ENCODE results near the gene KDELR1. TPM values are rescaled to one million over a fixed set of nuclear protein-coding genes. Genes with fewer than 3 reads are reported as not detected.

Gene KDELR1
- total and polyA plus RNA-seq, 9 of the 15 experiments (the other 6 are each of a cell fraction or from before 2014, with no cell fraction given) = 6.1 to 165 (median 58.5) TPM

- peak overlapping the region; percentile 64 for H2AFZ ChIP-seq (ENCODE audit: low read depth, low read length)
- WGBS (ENCODE audit: insufficient coverage, low coverage, missing lambda C conversion rate) = 41% methylated on average over 3 of the region's 3 CpGs
- TF ChIP-seq ELF2 (CRISPR knock-in tag; IDR thresholded peaks at IDR 0.05) (no peak), GABPB1 (CRISPR knock-in tag; IDR thresholded peaks at IDR 0.05) (no peak), CSDE1 (IDR thresholded peaks at IDR 0.05) (no peak), ZNF766 (CRISPR knock-in tag; conservative IDR thresholded peaks at IDR 0.05) (no peak), ATF1 (CRISPR knock-in tag; IDR thresholded peaks at IDR 0.05) (no peak), ATF1 (tag; IDR thresholded peaks at IDR 0.05) (0 out of 2 replicates have a peak, but pooled peaks have one; percentile 26), TCFL5 (CRISPR knock-in tag; conservative IDR thresholded peaks at IDR 0.05) (no peak), MECOM (CRISPR knock-in tag; IDR thresholded peaks at IDR 0.05) (no peak), ZNF512 (tag; IDR thresholded peaks at IDR 0.05) (no peak), RAD51 (IDR thresholded peaks at IDR 0.05; ENCODE audit: borderline replicate concordance, low read depth) (no peak), KHSRP (IDR thresholded peaks at IDR 0.05) (no peak), ZNF830 (CRISPR knock-in tag; IDR thresholded peaks at IDR 0.05) (no peak), NKRF (IDR thresholded peaks at IDR 0.05; ENCODE audit: borderline replicate concordance) (no peak), SIN3B (IDR thresholded peaks at IDR 0.05; ENCODE audit: low read depth) (no peak), KAT2B (IDR thresholded peaks at IDR 0.05; ENCODE audit: low read depth, low read length) (no peak)
- TF ChIP-seq, protein P1, sequence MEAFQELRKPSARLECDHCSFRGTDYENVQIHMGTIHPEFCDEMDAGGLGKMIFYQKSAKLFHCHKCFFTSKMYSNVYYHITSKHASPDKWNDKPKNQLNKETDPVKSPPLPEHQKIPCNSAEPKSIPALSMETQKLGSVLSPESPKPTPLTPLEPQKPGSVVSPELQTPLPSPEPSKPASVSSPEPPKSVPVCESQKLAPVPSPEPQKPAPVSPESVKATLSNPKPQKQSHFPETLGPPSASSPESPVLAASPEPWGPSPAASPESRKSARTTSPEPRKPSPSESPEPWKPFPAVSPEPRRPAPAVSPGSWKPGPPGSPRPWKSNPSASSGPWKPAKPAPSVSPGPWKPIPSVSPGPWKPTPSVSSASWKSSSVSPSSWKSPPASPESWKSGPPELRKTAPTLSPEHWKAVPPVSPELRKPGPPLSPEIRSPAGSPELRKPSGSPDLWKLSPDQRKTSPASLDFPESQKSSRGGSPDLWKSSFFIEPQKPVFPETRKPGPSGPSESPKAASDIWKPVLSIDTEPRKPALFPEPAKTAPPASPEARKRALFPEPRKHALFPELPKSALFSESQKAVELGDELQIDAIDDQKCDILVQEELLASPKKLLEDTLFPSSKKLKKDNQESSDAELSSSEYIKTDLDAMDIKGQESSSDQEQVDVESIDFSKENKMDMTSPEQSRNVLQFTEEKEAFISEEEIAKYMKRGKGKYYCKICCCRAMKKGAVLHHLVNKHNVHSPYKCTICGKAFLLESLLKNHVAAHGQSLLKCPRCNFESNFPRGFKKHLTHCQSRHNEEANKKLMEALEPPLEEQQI (IDR thresholded peaks at IDR 0.05) = no peak
- TF ChIP-seq, protein P2, sequence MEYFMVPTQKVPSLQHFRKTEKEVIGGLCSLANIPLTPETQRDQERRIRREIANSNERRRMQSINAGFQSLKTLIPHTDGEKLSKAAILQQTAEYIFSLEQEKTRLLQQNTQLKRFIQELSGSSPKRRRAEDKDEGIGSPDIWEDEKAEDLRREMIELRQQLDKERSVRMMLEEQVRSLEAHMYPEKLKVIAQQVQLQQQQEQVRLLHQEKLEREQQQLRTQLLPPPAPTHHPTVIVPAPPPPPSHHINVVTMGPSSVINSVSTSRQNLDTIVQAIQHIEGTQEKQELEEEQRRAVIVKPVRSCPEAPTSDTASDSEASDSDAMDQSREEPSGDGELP (CRISPR knock-in tag; IDR thresholded peaks at IDR 0.05; ENCODE audit: borderline replicate concordance) = no peak
Observed at GRCh38 chr19:48403606-48404005, 12.3 kb upstream of the KDELR1 start.

More at GRCh38 chr19:48403606-48404005, 12.3 kb upstream of the KDELR1 start:
- H3K27me3 ChIP-seq (ENCODE audit: control insufficient read depth in 2 of 2, insufficient read depth in 2 of 2, low read length in 2 of 2) = no peaks in the 10 kb centered on the region
- H3K9me3 ChIP-seq (replicated peaks; ENCODE audit: control insufficient read depth, insufficient read depth, low read depth, low read length) = no peaks in the 10 kb centered on the region
- peaks cover 11 to 29% of the 10 kb centered on the region in 2 experiments; a peak in 4 of 5 replicates for H3K4me1 ChIP-seq (replicated peaks in 1 of 2; ENCODE audit: control insufficient read depth in 2 of 2, insufficient read depth in 2 of 2, low read length in 2 of 2)
- H4K20me1 ChIP-seq (replicated peaks; ENCODE audit: control insufficient read depth, insufficient read depth, low read length) = peaks cover 12% of the 10 kb centered on the region
- FAIRE-seq (peak; percentile 80), ATAC-seq (peak; percentile 62), DNase-seq (ENCODE audit: extremely low read depth in 1 of 4, low spot score in 3 of 4) (peak; percentile 36 to 70 (median 55))
- BruUV-seq (replicated peaks) = no TSS peak
- intact Hi-C loops (cut with micrococcal nuclease) = no loop called here
- ChIA-PET POLR2A (interaction anchor here (0.6 to 1.2 kb wide), 6 partner anchors 10 to 928 kb away, joined by 3 to 7 read pairs (median 3); no protein-coding TSS in a partner anchor), CTCF (ENCODE audit: low intra/inter-chr PET ratio) (no interaction called here)
- in situ Hi-C loops (cut with MboI) = no loop called here
- no peak overlapping the region for H3K27ac ChIP-seq (ENCODE audit: extremely low read depth, low read depth, low read length)
- no peak overlapping the region for H3K9ac ChIP-seq (ENCODE audit: insufficient read depth in 1 of 2, low read depth in 2 of 2, low read length in 2 of 2)
- no peaks in the 10 kb centered on the region for H3K9me1 ChIP-seq (ENCODE audit: control insufficient read depth, insufficient read depth, low read length)
- peak overlapping the region; percentile 18; the same call in 1 of the 2 replicates for H3K4me2 ChIP-seq (ENCODE audit: insufficient read depth, low read length)
- H3K4me3 ChIP-seq = no peak overlapping the region
- peaks cover 64% of the 10 kb centered on the region for H3K79me2 ChIP-seq (ENCODE audit: control insufficient read depth, insufficient read depth, low read length)
- H3K36me3 ChIP-seq (ENCODE audit: control insufficient read depth, insufficient read depth, low read length) = peaks cover 35% of the 10 kb centered on the region; the same call in 2 of the 3 replicates

Data from K562 (cell line).